Measurements from ENCODE around the gene KRT80. TPM values are rescaled to one million over a fixed set of nuclear protein-coding genes. Genes with fewer than 3 reads are reported as not detected.

Gene KRT80
- total and polyA plus RNA-seq, 7 donors = 0.11 to 14.0 (median 0.44) TPM

DNA sequence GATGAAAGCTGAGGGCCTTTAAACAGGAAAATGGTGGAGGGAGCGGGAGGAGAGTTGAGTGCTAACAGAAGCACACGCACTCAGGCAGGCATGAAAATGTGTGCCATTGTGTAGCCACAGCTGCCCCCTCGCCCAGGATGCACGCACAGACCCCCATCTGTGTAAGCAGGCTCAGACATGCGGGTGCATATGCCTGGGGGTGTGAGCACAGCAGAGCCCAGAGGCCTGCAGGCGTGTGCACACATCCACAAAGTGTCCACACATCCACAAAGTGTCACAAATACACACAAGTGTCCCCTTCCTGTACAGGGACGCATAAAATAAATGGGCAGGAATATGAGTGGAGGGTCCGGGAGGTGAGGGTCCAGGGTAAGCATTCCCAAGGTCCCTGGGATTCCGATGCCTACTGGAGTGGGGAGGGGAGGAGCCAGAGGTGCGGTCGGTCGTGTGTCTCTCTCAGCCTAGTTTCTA is 40.4 kb upstream of the KRT80 start:
- Histone ChIP-seq H3K27ac (no peak overlapping the region), H3K4me1 (no peaks in the 10 kb centered on the region), H3K27me3 (ENCODE audit: insufficient read depth in 3 of 3, low read length in 2 of 3) (peaks cover 0 to 45% (median 16%) of the 10 kb centered on the region in 3 donors), H3K4me3 (no peak overlapping the region), H3K9me3 (no peaks in the 10 kb centered on the region), H3K36me3 (ENCODE audit: insufficient read depth in 1 of 2, low read depth in 1 of 2) (no peaks in the 10 kb centered on the region)
- DNase-seq (no peak), ATAC-seq (no peak)
- TF ChIP-seq, protein P1, sequence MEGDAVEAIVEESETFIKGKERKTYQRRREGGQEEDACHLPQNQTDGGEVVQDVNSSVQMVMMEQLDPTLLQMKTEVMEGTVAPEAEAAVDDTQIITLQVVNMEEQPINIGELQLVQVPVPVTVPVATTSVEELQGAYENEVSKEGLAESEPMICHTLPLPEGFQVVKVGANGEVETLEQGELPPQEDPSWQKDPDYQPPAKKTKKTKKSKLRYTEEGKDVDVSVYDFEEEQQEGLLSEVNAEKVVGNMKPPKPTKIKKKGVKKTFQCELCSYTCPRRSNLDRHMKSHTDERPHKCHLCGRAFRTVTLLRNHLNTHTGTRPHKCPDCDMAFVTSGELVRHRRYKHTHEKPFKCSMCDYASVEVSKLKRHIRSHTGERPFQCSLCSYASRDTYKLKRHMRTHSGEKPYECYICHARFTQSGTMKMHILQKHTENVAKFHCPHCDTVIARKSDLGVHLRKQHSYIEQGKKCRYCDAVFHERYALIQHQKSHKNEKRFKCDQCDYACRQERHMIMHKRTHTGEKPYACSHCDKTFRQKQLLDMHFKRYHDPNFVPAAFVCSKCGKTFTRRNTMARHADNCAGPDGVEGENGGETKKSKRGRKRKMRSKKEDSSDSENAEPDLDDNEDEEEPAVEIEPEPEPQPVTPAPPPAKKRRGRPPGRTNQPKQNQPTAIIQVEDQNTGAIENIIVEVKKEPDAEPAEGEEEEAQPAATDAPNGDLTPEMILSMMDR (IDR thresholded peaks at IDR 0.05) = no peak
- intact Hi-C loops (cut with DNase I) = no loop called here
- WGBS, 3 donors = 71 to 81% (median 74%) methylated on average over 12 of the region's 12 CpGs

DNA sequence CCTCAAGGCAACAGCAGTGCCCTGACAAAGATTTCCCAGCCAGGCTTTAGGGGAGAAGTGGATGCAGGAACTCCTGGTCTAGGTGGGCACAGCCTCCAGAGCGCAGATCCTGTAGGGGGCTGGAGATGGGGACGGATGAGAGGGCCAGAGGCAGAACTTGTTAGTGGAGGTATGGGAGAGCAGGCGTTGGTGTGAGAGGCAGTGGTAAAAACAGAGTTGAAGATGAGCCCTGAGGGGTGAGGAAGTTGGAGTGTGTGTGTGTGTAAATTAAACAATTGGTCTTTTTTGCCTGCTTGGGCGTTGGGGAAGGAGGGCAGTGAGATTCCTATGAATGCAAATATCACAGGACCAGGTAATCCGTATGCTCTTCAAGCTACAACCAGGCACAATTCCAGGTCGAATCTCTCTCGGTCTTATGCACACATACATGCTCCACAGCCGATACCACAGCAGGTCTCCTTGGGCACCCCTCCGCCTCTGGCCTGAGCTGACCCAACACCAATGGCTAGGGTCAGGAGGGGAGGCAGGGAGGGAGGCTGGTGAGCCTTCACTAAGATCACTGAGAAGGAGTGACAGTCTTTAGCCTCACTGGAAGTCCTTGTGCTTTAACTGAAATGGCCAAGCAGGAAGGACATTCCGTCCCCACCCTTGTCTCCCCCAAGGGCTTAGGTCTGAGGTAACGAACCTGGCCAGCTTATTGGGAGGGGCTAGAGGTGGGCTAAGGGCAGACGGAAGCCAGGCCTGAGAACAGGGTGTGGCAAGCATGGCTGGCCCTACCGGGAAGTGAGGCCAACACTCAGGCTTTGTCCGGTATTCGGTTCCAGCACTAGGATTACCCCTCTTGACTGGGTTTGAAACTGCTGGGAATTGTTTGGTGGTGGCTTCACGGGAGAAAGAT is 39.7 kb upstream of the KRT80 start:
- 71 to 73% (median 73%) methylated on average over 16 of the region's 16 CpGs for WGBS, 3 donors
- no peak overlapping the region for H3K27ac ChIP-seq
- no peak overlapping the region for H3K4me3 ChIP-seq
- H3K36me3 ChIP-seq (ENCODE audit: insufficient read depth in 1 of 2, low read depth in 1 of 2) = no peaks in the 10 kb centered on the region
- intact Hi-C loops (cut with DNase I) = no loop called here
- H3K27me3 ChIP-seq (ENCODE audit: insufficient read depth in 3 of 3, low read length in 2 of 3) = peaks cover 0 to 45% (median 16%) of the 10 kb centered on the region in 3 donors
- H3K9me3 ChIP-seq = no peaks in the 10 kb centered on the region
- DNase-seq (peak in 1 of 2 donors; percentile 36), ATAC-seq (peak in 1 of 4 donors; percentile 52)
- no peaks in the 10 kb centered on the region for H3K4me1 ChIP-seq
- TF ChIP-seq, protein P1 (IDR thresholded peaks at IDR 0.05) = no peak

DNA sequence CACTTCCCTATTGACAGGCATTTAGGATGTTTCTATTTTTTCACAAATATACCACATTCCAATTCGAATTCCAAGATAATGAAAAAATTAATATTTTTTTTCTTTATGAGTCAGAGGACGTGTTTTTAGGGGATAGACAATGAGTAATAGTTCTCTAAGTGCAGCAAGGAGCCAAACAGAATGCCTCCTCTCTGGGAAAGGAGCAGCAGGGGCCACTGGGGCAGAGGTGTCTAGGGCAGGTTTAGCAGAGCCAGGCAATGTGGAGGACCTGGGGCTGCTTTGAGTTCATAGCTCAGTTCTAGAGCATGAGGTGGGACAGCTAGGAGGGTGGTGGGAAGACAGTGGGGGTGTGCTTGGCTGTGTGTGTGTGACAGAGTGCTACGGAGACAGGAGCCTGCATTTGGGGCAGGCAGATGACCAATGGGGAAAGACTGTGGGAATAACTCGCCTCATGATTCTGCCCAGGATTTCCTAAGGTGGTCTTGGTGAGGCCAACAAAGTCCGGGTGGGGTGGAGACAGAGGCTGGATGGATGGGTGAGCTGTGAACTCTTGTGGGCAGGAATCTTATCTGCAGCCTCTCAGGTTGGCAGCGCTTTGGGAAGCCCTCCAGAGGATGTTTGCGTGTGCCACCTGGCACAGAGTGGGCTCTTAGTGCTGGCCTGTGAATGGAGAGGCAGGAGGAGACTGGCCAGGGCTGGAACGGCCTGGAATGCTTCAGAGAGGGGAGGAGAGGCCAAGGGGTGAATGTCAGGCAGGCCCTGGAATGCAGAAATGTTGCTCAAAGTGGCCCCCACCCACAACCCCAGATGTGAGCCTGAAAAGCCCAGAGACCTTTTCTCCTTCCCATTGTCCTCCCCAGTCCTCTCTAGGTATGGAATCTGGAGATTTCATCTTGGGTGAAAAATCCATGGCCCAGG is 38.8 kb upstream of the KRT80 start:
- H3K4me1 ChIP-seq = no peaks in the 10 kb centered on the region
- H3K4me3 ChIP-seq = no peak overlapping the region
- H3K27ac ChIP-seq = no peak overlapping the region
- H3K9me3 ChIP-seq = no peaks in the 10 kb centered on the region
- H3K36me3 ChIP-seq (ENCODE audit: insufficient read depth in 1 of 2, low read depth in 1 of 2) = no peaks in the 10 kb centered on the region
- intact Hi-C loops (cut with DNase I) = no loop called here
- TF ChIP-seq, protein P1 (IDR thresholded peaks at IDR 0.05) = no peak
- ATAC-seq (peak; percentile 28 to 67 (median 51)), DNase-seq (peak in 1 of 2 donors; percentile 23)
- 42 to 59% (median 46%) methylated on average over 8 of the region's 8 CpGs for WGBS, 3 donors
- peaks cover 0 to 45% (median 16%) of the 10 kb centered on the region in 3 donors for H3K27me3 ChIP-seq (ENCODE audit: insufficient read depth in 3 of 3, low read length in 2 of 3)

DNA sequence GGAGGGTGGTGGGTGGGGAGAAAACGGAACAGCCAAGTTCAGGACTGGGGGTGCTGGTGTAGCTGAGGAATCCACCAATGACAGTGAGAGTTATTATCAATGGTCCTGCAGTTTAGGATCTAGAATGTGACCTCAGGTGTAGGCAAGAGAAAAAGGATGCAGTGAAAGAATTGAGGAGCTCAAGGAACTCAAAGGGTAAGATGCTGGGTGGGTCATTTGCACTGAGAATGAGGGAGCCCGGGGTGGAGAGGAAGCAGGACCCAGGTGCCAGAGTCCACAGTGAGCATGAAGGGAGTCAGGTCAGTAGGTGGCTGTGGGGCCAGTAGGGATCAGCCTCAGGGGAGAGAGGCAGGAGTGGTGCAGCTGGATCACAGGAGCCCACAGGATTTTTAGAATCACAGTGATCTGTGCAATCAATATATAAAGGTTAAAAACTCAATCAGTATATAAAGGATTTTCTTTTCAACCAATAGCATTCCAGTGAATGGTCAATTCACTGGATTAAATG is 38.1 kb upstream of the KRT80 start:
- Histone ChIP-seq H3K36me3 (ENCODE audit: insufficient read depth in 1 of 2, low read depth in 1 of 2) (no peaks in the 10 kb centered on the region), H3K27ac (no peak overlapping the region), H3K9me3 (no peaks in the 10 kb centered on the region), H3K4me1 (no peaks in the 10 kb centered on the region), H3K27me3 (ENCODE audit: insufficient read depth in 3 of 3, low read length in 2 of 3) (peaks cover 0 to 45% (median 16%) of the 10 kb centered on the region in 3 donors), H3K4me3 (no peak overlapping the region)
- ATAC-seq (no peak), DNase-seq (no peak)
- 80 to 95% (median 82%) methylated on average over 2 of the region's 2 CpGs for WGBS, 3 donors
- TF ChIP-seq, protein P1 (IDR thresholded peaks at IDR 0.05) = no peak
- intact Hi-C loops (cut with DNase I) = no loop called here

Measured in psoas muscle (tissue), 8 donors.